HG03060 (cell line): ENCODE results near the gene USP19.

Source experiments
- ATAC-seq: cut with Tn5 transposase; IDR thresholded peaks from one replicate; pipeline ENCODE4 v1.9.1; 2021; ENCODE audit warnings: low read depth, moderate number of reproducible peaks; ENCODE audit not compliant: unreplicated experiment

USP19 gene, protein sequence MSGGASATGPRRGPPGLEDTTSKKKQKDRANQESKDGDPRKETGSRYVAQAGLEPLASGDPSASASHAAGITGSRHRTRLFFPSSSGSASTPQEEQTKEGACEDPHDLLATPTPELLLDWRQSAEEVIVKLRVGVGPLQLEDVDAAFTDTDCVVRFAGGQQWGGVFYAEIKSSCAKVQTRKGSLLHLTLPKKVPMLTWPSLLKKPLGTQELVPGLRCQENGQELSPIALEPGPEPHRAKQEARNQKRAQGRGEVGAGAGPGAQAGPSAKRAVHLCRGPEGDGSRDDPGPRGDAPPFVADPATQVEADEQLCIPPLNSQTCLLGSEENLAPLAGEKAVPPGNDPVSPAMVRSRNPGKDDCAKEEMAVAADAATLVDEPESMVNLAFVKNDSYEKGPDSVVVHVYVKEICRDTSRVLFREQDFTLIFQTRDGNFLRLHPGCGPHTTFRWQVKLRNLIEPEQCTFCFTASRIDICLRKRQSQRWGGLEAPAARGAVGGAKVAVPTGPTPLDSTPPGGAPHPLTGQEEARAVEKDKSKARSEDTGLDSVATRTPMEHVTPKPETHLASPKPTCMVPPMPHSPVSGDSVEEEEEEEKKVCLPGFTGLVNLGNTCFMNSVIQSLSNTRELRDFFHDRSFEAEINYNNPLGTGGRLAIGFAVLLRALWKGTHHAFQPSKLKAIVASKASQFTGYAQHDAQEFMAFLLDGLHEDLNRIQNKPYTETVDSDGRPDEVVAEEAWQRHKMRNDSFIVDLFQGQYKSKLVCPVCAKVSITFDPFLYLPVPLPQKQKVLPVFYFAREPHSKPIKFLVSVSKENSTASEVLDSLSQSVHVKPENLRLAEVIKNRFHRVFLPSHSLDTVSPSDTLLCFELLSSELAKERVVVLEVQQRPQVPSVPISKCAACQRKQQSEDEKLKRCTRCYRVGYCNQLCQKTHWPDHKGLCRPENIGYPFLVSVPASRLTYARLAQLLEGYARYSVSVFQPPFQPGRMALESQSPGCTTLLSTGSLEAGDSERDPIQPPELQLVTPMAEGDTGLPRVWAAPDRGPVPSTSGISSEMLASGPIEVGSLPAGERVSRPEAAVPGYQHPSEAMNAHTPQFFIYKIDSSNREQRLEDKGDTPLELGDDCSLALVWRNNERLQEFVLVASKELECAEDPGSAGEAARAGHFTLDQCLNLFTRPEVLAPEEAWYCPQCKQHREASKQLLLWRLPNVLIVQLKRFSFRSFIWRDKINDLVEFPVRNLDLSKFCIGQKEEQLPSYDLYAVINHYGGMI (N-terminal part only)

DNA sequence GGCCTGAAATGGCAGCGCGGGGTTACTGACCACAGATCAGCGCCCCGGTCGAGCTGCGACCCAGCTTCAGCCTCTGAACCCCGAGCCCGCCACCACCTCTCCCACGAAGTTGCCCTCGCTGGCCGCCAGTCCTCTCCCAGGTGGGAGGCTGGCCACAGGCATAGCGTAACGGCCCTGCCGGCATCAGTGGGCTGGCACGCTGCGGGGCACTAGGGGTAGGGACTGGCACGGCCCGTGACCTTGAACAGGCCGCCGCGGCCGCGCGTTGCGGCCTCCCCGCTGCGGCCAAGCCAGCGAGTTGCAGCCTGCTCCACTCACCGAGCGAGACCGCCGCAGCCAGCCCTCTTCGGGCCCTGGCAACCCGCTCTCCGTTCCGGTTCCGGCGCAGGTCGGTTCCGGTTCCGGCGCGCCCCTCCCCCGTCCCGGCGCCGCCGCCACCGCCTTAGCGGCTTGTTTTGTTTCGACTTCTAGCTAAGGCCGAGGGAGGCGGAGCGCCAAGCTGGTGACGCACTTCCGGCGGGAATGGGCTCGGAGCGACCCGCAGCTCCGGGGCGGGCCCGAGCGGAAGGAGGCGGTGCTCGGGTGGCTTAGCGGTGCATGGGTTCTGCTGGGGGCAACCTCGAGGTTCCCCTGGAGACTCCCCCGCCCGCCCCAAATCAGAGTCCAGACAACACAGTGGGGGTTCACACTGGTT, at the start of gene USP19:
USP19 (minus strand) TSS at position 386 of the 694 bp plus-strand sequence. CDS start 1,678 bp downstream, outside the sequence.
- ATAC-seq, result no peak

DNA sequence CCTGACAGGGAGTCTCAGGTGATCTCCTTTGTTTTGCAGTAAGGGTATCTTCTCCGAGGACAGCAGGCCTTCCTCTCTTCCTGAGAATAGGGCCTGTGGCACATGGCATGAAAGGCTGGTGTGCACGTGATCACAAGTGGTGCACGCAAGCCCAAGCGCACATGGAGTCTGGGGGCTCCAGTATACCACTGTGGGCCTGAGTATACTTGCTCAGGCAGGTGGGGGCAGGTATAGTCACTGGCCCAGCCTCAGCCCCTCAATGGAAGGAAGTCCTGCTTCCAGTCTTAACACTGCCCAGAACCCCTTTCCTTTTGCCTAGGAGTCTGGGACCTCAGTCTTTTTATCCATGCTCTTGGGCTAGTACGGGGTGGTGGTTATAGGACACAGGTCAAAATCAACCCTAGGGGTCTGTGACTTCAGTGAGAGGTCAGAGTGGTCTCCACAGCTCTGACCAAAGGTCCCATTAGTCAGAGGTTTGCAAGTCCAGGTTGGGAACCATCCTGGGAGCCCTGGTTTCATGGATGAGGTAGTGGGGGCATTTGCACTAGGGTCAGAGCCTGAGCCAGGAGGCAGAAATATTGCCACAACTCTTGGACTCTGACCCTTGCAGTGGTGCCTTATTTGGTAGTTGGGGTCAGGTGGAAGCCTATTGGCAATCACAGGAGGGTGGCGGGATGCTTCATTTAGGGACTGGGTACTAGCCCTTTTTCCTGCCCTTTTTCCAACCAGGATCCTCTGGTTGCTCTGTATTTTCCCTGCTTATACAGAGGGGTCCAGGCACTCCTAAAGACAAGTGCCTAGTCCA, 46.3 kb upstream of the USP19 start:
- no peak for ATAC-seq

DNA sequence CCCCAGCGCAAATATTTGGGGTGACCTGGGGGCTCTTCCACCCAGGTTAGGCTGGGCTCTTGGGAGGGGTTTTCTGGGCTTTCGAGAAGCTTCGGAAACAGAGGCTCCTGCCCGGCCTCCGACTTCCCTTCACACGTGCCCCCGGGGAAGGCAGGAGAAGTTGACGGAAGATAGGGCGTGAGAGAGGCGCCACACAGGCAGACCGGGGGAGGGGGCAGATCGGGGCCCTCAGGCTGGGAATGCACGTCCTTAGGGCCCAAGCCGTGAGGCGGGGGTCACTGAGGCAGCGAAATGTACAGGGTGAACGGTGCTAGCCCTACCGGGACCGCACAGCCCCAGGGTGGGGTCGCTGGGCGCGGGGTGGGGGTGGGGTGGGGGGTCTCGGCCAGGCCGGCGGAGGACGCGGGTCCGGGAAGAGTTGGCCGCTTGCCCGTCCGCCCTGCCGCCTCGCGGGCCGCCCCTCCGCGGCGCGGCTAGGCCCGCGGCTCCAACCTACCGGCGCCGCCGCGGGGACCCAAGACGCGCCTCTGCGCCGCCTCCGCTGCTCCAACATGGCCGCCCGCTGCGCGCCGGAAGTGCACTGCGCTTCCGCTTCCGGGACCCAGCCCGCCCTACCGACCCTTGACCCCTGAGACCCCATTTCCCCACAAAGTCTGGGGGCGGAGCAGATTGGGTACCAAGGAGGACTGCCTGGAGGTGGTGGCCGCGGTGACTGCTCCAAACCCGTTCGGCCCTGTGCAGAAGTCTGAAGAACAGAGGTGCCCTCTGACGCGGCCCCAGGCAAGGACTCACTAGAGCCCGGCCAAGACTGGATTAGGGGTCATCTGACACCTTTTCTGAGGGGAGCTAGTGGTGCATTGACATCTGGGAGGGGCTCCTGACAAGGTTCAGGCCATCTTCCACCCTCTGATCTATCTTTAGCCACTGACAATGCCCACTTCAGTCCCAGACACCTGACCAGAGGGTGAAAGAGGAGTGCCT, 45.4 kb upstream of the USP19 start, which contains the start of gene CCDC71:
CCDC71 (minus strand) TSS at position 561 of the 981 bp plus-strand sequence. CDS start 2,123 bp downstream, outside the sequence.
- ATAC-seq, result no peak

DNA sequence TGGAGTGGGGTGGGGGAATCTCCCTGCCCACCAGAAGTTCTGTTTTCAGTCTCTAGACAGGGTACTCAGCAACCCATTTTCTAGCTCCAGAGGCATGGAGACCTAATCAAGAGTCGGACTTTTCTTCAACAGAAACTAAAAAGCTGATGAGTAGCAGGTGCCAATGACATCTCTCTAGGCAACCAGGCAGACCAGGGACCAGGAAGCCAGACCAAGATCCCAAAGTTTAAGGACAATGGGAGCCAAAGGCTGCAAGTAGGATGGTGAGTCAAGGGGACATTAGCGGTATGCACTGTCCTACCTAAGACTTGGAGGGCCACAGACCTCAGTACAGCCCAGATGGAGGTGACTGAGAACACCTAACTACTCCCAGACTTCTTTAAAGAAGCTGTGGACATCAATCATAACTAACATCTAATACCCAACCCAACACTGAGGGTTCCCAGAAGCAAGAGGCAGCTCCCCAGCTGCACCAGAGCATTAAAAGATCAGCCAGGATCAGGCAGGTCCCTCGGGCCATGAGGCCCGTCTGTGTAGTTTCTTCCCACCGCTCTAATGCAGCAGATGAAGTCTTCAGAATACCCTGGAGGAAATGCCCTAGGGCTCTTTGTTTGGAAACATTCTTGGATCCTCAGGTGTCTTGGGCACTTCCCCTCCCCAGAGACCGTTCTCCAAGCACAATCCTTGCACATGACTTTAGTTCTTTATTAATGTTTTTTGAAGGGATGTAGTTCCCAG, 44.5 kb upstream of the USP19 start:
- no peak for ATAC-seq

DNA sequence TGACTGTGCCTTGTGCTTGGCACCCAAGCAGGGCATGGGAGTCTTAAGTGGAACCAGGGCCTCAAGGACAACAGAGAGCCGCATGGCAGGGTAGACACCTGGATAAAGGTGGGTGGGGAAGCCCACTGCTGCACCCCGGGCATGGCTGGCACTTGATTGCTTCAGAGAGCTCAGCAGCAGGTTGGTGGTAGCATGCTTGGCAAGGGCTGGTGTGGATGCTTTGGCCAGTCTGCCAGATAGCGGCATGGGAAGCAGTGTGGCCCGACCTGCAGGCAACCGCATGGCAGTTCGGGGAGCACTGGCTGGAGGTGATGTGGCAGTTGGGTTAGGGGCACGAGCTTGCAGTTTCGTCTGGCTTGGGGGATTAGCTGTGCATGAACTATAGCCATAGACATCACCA, 43.0 kb upstream of the USP19 start:
- no peak for ATAC-seq

DNA sequence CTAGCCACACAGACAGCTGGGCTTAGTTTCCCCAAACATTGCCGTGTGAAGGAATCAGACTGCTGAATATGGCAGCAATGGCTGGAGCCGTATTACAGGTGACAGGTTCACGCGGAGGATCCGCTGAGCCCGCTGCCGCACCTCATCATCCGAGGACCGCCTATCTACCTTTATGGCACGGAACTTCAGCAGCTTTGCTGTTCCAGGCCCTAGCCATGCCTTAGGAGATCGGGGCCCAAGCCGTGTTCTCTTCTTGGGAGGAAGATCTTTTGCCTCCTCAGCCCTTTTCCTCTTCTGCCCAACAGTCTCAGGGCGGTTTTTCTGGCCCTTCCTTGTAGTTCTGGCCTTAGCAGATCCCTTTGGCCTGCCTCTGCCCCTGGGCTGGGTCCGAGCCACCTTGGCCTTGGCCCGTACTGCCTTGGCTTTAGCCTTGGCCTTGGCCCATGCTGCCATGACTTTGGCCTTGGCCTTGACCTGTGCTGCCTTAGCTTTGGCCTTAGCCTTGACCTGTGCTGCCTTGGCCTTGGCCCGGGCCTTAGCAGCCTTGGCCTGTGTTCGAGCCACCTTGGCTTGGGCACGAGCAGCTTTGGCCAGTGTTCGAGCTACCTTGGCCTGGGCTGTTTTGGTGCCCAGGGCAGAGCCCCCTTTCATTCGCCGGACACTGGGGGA, 42.3 kb upstream of the USP19 start:
- no peak for ATAC-seq

DNA sequence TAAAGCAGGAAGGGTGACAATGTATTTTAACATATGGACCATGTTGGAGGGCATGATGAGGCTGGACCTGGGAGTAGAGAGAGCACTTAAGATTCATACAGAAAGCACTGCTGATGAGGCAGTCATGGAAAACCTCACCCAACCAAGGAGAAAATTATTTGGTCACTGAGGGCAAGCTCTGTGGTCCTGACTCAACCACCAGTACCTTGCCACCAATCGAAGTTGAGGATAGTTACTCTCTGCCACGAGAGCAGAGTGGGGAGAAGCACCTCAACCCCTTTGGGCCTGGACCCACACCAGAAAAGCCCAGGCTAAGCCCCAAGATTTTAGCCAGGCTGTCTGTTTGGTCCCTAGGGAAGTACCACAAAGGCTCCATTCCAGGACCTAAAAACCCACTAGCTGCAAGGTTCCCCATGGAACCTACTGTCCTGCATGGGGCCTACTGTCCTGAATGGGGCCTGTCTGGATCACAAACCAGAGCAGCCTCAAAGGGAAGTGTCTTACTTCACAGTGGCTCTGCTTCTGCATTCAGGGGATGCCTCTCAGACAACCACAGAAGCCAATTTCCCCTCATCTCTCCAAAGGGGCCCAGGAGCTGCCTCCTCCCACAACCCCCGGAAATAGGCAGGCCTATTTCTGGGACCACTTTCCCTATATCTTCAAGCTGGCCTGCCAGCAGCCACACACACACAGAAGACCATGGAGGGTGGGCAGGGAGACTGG, 41.3 kb upstream of the USP19 start:
- ATAC-seq, result no peak

DNA sequence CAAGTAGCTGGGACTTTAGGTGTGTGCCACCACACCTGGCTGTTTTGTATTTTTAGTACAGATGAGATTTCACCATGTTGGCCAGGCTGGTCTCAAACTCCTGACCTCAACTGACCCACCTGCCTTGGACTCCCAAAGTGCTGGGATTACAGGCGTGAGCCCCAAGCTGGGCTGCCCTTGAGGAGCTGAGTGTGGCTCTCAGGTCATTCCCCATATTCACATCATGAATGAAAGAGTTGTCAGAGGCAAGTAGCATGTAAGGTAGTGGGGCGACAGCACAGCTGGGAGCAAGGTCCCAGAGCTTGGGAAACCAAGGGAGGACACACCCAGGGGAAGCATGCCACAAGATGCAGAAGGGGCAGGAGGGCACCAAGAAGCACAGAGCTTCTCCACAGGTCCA, 40.6 kb upstream of the USP19 start:
- no peak for ATAC-seq

DNA sequence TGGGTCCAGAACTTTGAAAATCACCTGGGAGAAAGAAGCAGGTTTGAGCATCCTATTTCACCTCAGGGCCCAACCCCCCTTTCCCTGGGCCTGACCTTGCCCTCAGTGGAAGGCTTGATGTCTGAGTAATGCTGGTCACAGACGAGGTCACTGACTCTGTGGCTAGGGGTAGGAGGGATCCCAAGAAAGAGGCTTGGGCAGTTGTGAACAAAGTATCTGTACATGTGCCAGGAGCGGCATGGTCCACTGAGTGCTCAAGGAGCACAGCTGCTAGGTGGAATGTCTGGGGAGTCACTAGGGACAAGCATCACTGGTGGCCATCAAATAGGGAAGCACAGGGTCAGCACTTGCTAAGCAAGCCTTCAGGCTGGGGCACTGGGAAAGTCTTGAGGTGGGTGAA, 38.2 kb upstream of the USP19 start:
- no peak for ATAC-seq

DNA sequence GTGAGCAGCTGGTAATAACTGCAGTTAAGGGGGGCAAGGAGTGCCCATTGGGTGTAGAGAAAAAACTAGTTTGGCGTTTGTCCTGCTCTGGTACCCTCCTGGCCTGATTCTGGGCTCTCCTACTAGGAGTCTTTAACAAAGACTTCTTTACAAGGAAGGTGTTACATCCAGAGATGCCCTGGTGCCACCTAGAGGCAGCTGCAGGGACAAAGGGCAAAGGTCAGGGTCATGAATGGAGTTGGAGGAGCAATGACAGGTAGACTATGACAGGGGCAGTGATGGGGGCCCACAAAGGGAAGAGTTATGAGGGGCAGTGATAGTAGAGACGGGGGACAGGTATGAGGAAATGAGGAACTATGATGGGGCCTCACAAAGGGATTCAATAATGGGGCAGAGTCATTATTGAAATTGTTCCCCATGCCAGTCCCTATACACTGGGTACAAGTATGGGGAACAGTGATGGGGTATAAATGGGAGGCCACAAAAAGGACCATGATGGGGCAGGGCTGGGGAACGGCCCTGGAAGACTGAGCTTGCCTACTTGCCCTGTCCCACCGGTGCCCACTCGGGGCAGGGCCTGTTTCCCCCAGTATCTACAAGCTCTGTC, 37.6 kb upstream of the USP19 start:
- ATAC-seq, result no peak

DNA sequence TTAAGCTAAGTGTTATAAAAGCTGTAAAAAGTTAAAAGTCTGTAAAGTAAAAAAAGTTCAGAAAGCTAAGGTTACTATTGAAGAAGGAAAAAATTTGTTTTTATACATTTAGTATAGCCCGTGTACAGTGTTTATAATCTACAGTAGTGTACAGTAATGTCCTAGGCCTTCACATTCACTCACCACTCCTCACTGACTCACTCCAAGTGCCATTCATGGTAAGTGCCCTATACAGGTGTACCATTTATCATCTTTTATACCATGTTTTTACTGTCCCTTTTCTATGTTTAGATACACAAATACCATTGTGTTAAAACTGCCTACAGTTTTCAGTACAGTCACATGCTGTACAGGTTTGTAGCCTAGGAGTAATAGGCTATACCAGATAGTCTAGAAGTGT, 36.7 kb upstream of the USP19 start:
- no peak for ATAC-seq

DNA sequence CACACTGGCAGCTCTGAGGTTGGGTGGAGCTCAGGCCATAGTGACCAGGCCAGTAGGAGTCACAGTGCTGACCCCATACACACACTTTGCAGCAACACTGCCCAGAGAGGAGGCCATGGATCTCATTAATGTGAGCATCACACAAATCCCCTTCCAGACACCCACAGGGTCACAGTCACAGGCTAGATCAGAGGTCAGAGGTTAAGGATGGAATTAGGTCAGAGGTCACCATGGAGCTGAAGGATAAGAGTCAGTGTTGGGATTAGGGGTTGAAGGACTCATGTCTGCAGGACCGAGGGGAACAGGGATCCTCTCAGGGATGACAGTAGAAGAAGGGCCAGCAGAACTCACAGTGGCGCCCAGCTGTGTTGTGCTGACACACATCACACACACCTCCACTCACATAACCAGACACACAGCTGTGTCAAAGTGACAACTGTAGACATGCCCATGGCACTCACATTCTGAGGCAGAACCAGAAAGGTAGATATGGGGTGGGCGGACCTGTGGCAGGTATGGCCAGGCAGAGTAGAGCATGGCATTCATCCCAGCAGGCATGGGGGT, 32.8 kb upstream of the USP19 start:
- ATAC-seq, result no peak

DNA sequence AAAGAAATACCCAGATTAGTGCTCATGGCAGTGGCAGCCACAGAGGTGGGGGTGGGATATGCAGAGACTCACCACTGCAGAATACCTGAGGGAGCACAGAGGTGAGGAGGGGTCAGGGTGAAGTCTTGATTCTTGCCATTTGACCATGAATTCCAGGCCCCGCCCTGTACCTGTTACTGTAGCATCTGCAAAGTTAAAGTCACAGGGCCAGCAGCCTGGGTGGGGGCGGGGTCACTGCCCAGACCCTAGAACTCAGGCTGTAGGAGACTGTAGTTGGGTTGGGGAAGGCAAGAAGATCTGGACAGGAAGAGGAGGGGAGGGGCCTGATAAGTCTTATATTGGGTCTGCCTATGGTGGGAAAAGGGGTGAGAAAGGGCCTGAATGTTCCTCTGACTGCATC, 31.0 kb upstream of the USP19 start:
- ATAC-seq, result no peak

DNA sequence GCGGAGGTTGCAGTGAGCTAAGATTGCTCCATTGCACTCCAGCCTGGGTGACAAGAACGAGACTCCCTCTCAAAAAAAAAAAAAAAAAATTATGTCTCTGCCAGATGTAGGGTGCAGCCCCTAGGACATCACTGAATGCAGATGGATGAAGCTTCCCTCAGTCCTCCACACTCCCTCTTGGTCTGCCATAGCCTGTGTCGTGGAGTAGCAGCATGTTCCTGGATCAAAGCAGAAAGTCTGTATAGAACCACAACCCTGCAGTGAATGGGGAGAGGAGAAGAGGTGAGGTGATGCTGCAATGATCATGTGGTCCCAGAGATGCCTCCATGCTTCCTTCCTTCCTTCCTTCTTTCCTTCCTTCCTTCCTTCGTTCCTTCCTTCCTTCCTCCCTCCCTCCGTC, 27.5 kb upstream of the USP19 start:
- ATAC-seq, result no peak

DNA sequence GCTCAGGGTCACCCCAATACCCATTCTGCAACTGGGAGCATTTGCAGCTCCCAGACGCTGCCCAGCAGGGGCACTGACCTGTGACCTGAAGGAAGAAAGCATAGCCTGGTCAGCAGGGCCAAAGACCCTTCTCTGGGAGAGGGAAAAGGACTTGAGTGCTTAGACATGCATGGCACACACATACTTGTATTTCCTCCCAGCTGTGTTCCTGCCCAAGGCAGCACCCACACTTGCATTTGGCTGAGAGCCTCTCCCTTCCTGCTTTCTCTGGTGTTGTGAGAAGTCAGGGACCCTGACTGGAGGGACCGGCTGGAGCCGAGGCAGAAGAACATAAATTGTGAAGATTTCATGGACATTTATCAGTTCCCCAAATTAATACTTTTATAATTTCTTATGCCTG, 19.5 kb upstream of the USP19 start:
- no peak for ATAC-seq

DNA sequence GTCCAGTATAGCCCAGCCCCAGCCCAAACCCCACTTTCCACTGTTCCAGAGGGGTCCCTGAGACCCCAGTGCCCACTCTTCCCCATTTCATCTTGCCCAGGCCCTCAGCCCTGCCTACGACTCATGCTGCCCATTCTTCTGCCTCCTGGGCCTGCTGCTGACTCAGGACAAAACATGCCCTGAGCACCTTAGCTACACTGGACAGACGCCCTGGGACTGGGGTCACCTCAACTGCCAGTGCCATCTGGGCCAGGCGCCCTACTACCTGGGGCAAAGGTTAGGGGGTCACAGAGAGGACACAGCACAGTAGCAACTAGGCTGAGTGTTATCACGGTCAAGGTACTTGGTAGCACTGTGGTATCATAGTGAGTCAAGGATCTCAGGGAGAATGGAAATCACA, 14.9 kb upstream of the USP19 start:
- no peak for ATAC-seq
